Measurements from ENCODE around the gene CARS2.
A peak's percentile ranks its signal among the peaks of the same experiment; 100 is the strongest.
"Not testable (repeated sequence)": the region's sequence is repeated elsewhere in the genome, so short reads cannot be mapped to it uniquely, and the experiment has no call there.

Gene CARS2, protein sequence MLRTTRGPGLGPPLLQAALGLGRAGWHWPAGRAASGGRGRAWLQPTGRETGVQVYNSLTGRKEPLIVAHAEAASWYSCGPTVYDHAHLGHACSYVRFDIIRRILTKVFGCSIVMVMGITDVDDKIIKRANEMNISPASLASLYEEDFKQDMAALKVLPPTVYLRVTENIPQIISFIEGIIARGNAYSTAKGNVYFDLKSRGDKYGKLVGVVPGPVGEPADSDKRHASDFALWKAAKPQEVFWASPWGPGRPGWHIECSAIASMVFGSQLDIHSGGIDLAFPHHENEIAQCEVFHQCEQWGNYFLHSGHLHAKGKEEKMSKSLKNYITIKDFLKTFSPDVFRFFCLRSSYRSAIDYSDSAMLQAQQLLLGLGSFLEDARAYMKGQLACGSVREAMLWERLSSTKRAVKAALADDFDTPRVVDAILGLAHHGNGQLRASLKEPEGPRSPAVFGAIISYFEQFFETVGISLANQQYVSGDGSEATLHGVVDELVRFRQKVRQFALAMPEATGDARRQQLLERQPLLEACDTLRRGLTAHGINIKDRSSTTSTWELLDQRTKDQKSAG

GRCh38 chr13:110705826-110706569 is at the start of gene CARS2:
CARS2 (minus strand) TSS chr13:110706116; CDS start chr13:110706093, 23 bp downstream.
- peak; percentile 96 for DNase-seq (ENCODE audit: low spot score)

GRCh38 chr13:110748271-110748670 is 42.4 kb upstream of the CARS2 start:
- DNase-seq (ENCODE audit: low spot score): no peak

DNA sequence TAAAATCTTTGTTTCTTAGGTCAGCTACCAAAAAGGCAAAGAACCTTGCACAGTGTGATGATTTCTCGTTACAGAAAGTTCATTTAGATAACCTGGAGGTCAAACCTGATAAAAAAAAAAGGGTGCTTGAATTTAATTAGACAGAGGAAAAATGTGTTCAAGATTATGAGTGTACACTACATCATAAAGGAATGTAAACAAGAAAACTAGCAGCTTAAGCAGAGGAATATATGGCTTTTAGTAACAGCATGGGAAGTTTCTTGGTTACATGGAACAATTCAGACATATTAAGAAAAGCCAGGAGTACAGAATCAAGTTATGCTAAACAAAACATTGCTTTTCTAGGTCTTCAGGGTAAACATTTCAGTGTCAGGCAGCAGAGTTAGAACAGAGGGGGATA is 40.5 kb upstream of the CARS2 start:
- no peak for DNase-seq (ENCODE audit: low spot score)

GRCh38 chr13:110743687-110744086 is 37.8 kb upstream of the CARS2 start:
- DNase-seq (ENCODE audit: low spot score): no peak

- DNase-seq (ENCODE audit: low spot score): no peak
These were observed 31.6 kb upstream of the CARS2 start for GRCh38 chr13:110737555-110737954.

DNA sequence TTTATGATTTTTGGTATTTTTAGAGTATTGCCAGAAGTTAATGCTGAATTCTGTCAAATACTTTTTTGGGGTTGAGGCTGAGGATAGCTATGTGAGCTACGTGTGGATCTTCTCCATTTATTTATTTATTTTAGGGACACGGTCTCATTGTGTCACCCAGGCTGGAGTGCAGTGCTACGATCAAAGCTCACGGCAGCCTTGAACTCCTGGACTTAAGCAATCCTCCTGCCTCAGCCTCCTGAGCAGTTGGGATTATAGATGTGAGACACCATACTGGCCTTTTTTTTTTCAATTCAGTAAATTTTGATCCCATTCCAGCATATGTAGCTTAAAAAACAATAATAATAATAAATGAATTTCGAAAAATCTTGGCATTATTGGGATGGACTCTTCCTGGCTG is 28.6 kb upstream of the CARS2 start:
- DNase-seq (ENCODE audit: low spot score): no peak

DNA sequence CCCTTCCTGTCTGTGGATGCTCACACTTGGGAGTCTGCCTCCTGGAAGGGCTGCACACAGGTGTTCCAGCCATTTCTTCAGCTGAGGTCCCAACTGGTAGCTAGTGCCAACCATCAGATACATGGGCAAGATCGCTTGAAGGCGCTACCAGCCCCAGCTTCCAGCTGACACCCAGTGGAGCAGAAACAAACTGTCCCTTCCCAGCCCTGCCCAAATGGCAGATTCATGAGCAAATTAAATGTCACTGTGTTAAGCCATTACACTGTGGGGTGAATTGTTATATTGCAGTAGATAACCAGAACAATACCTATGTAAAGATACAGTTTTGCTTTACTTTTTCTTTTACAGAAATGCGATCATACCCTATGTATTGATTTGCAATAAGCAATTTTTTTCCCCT is 25.2 kb upstream of the CARS2 start:
- DNase-seq (ENCODE audit: low spot score): no peak

GRCh38 chr13:110726726-110727125 is 20.8 kb upstream of the CARS2 start:
- no peak for DNase-seq (ENCODE audit: low spot score)

- DNase-seq (ENCODE audit: low spot score): not testable (repeated sequence)
These were observed 20.2 kb upstream of the CARS2 start for GRCh38 chr13:110726153-110726552.

DNA sequence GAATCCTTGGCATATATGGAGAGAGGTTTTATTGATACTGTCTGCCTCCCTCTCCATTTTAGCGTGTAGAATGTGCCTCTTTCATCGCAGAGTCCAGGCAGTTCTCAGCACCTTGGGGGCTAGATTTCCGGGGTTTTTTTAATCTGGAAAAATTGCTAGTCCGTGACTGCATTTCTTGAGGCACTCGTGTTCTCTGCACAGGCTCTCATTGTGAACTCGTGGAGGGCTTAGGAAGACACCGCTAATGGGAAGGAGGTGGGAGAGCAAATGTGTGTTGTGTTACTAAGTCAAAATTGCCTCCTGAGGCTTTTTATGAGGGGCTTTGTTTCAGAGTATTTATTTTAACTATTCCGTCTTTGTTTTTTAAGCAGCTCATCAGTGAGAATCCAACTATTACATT is 17.7 kb upstream of the CARS2 start:
- DNase-seq (ENCODE audit: low spot score): no peak

GRCh38 chr13:110722971-110723370 is 17.1 kb upstream of the CARS2 start:
- DNase-seq (ENCODE audit: low spot score): no peak

DNA sequence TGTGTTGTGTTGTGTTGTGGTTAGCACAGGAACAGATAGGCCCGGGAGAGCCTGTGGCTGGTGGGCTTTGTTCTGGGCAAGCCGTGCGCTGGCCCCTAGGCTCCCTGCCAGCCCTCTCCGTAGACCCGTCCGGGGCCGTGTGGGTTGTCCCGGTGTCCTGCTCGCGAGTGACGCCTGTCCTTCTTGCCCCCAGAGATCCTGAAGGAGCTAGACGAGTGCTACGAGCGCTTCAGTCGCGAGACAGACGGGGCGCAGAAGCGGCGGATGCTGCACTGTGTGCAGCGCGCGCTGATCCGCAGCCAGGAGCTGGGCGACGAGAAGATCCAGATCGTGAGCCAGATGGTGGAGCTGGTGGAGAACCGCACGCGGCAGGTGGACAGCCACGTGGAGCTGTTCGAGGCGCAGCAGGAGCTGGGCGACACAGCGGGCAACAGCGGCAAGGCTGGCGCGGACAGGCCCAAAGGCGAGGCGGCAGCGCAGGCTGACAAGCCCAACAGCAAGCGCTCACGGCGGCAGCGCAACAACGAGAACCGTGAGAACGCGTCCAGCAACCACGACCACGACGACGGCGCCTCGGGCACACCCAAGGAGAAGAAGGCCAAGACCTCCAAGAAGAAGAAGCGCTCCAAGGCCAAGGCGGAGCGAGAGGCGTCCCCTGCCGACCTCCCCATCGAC is 13.3 kb upstream of the CARS2 start:
- DNase-seq (ENCODE audit: low spot score): no peak

GRCh38 chr13:110716247-110716515 is 10.3 kb upstream of the CARS2 start:
- DNase-seq (ENCODE audit: low spot score): peak; percentile 34

- DNase-seq (ENCODE audit: low spot score): peak; percentile 97
These were observed 9.7 kb upstream of the CARS2 start for GRCh38 chr13:110715395-110716246.

DNA sequence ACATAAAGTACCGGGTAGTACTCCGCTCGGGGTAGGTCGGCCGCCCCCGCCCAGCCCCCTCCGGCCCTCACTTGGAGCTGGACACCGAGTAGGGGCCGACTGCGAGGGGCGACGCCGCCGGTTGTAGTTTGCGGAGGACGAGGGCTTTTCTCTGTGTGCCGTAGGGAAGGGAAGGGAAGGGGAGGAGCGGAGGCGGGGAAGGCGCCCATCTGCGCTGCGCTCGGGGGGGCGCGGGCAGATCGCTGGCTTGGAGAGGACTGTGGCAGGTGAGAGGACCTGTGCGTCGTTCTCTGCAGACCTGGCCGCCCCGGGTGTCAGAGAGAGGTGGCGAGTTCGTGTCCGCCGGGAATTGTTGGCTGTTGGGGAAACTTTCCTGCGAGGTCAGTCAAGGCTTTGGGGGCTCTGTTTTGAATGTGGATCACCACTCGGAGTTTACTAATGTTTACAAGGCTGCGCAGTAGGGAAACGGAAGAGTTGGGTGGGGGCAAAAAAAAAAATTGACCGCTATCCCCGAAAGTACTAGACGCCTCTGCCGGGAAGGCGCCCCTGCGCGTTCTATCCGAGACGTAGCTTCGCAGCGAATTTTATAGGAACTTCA is 9.0 kb upstream of the CARS2 start:
- no peak for DNase-seq (ENCODE audit: low spot score)

DNA sequence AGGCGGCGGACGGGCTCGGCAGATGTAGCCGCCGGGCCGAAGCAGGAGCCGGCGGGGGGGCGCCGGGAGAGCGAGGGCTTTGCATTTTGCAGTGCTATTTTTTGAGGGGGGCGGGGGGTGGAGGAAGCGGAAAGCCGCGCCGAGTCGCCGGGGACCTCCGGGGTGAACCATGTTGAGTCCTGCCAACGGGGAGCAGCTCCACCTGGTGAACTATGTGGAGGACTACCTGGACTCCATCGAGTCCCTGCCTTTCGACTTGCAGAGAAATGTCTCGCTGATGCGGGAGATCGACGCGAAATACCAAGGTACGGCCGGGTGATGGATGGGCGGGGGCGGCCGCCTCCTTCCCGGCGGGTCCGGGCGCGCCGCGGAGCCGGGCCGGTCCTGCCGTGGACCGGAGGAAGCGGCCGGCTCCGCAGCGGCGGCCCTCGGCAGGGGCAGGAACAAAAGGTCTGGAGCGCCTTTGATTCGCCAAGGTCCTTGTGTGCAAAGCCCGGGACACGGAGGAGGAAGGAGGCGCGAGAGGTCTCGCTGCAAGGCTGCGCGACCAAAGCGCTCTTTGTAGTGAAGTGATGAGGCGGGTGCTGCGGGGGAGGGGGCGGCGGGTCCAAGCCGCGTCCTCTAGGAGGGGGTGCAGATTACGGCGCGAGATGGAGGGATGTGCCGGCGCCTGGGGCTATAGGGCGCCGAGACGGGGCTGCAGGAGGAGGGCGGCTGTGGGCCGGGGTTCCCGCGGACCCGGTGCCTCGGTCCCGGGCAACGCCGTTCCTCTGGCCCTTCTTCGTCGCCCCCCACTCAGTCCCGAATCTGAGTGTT is 8.3 kb upstream of the CARS2 start:
- peak; percentile 32 for DNase-seq (ENCODE audit: low spot score)

- no peak for DNase-seq (ENCODE audit: low spot score)
These were observed 7.7 kb upstream of the CARS2 start, which contains the start of gene ING1 for GRCh38 chr13:110713642-110713952. ING1 (plus strand) TSS chr13:110713700; CDS start chr13:110714150, 450 bp downstream.

- DNase-seq (ENCODE audit: low spot score): peak; percentile 99
These were observed 7.1 kb upstream of the CARS2 start for GRCh38 chr13:110712849-110713641.

- DNase-seq (ENCODE audit: low spot score): peak; percentile 88
These were observed 6.3 kb upstream of the CARS2 start for GRCh38 chr13:110712081-110712848.
